GM11168 (cell line): ENCODE data around the gene SOX30.

Source experiments
- in situ Hi-C: fragments of 300-500 bp; cut with MboI; formaldehyde crosslinking; loops from one replicate; pipeline ENCODE4 v1.12.0; 2022; ENCODE audit warnings: low sequenced_read_pairs; ENCODE audit not compliant: unreplicated experiment

Gene SOX30

GRCh38 chr5:157665467-157666070 lies 13.3 kb upstream of the SOX30 start:
- in situ Hi-C loops: no loop called here

- in situ Hi-C loops: loop anchor here (5.0 kb wide), 1 partner anchor 82 kb away; the partner anchor contains the start of gene LSM11
Observed at GRCh38 chr5:157659868-157660660, 7.8 kb upstream of the SOX30 start.

GRCh38 chr5:157658893-157659292 lies 6.7 kb upstream of the SOX30 start:
- in situ Hi-C loops: loop anchor here (5.0 kb wide), 1 partner anchor 83 kb away; the partner anchor contains the start of gene LSM11

- in situ Hi-C loops: loop anchor here (5.0 kb wide), 1 partner anchor 85 kb away; the partner anchor contains the start of gene LSM11
Observed at GRCh38 chr5:157657516-157657915, 5.3 kb upstream of the SOX30 start.

GRCh38 chr5:157651623-157652376 lies 438 bp downstream of the SOX30 start:
- in situ Hi-C loops: no loop called here

- in situ Hi-C loops: no loop called here
Observed at GRCh38 chr5:157650991-157651611, 1.1 kb downstream of the SOX30 start.

- in situ Hi-C loops: no loop called here
Observed at GRCh38 chr5:157649101-157649500, 3.1 kb downstream of the SOX30 start.

GRCh38 chr5:157648275-157648990 lies 3.8 kb downstream of the SOX30 start:
- in situ Hi-C loops: no loop called here

- in situ Hi-C loops: no loop called here
Observed at GRCh38 chr5:157640406-157641066, 11.7 kb downstream of the SOX30 start.

- in situ Hi-C loops: no loop called here
Observed at GRCh38 chr5:157630341-157630740, 21.9 kb downstream of the SOX30 start.

GRCh38 chr5:157626831-157627230 lies 25.4 kb downstream of the SOX30 start:
- in situ Hi-C loops: no loop called here

- in situ Hi-C loops: no loop called here
Observed at GRCh38 chr5:157624144-157624543, 28.1 kb downstream of the SOX30 start.

GRCh38 chr5:157620776-157621175 lies 31.5 kb downstream of the SOX30 start:
- in situ Hi-C loops: no loop called here

- in situ Hi-C loops: no loop called here
Observed at GRCh38 chr5:157618191-157618765, 34.0 kb downstream of the SOX30 start.

GRCh38 chr5:157616785-157617184 lies 35.5 kb downstream of the SOX30 start:
- in situ Hi-C loops: no loop called here

GRCh38 chr5:157613385-157614245 lies 38.6 kb downstream of the SOX30 start:
- in situ Hi-C loops: no loop called here

GRCh38 chr5:157612581-157612980 lies 39.7 kb downstream of the SOX30 start:
- in situ Hi-C loops: no loop called here
